Esophagus squamous epithelium (tissue), 5 donors: Measurements from ENCODE around the gene PARD6B. TPM values are rescaled to one million over a fixed set of nuclear protein-coding genes. Genes with fewer than 3 reads are reported as not detected.

ENCODE experiments used
- DNase-seq: peaks from one replicate; lab custom pipeline; 2025; lab: John Stamatoyannopoulos, UW
- H3K27ac ChIP-seq, 4 donors: fragments of 200-600 bp; sonication (generic); one replicate each; pipeline ENCODE4 v1.5.1; 2016 to 2019; ENCODE audit warnings: mild to moderate bottlenecking in 1 of 4
- H3K27me3 ChIP-seq, 4 donors: fragments of 200-600 bp; sonication (generic); 1 replicate in 3 of 4; 2 replicates in 1 of 4; pipeline versions ENCODE4 v1.5.1 to v1.6.0; 2017 to 2021; ENCODE audit warnings: antibody characterized with exemption in 1 of 4
- H3K36me3 ChIP-seq, 3 donors: fragments of 200-600 bp; sonication (generic); one replicate each; pipeline ENCODE4 v1.5.1; 2016 to 2019
- H3K4me1 ChIP-seq, 3 donors: fragments of 200-600 bp; sonication (generic); one replicate each; pipeline ENCODE4 v1.5.1; 2017 to 2019
- H3K4me3 ChIP-seq, 4 donors: fragments of 200-600 bp; sonication (generic); 1 replicate in 3 of 4; 2 replicates in 1 of 4; pipeline ENCODE4 v1.5.1; 2016 to 2019; ENCODE audit warnings: mild to moderate bottlenecking in 2 of 4, moderate library complexity in 1 of 4
- H3K9me3 ChIP-seq, 3 donors: fragments of 200-600 bp; sonication (generic); one replicate each; pipeline ENCODE4 v1.5.1; 2016 to 2019
- POLR2A ChIP-seq, 4 donors: fragments of 450-650 bp; IDR thresholded peaks; one replicate each; pipeline ENCODE4 v1.6.1; 2017; ENCODE audit warnings: antibody characterized with exemption in 4 of 4, mild to moderate bottlenecking in 4 of 4, moderate library complexity in 3 of 4
- WGBS, 2 donors: methylation state at CpG; one replicate each; pipeline ENCODE4 v1.1.5; 2018; 5-methylcytosine and 5-hydroxymethylcytosine counted together
- intact Hi-C: fragments of 100-400 bp; cut with DNase I; formaldehyde crosslinking; loops from one replicate; pipeline ENCODE4 v1.15.0; 2022
- total RNA-seq, 4 donors: library from RNA; depleted of rRNA; stranded (reverse); fragments of >200 nt; gene quantifications; one replicate each; pipeline ENCODE4 v1.1.0, GENCODE V29; 2016
- TF ChIP-seq, protein P1 (sequence below), 6 experiments: fragments of 450-650 bp in 4 of 6; fragments of 200-600 bp in 2 of 6; sonication (generic) in 2 of 6; IDR thresholded peaks; one replicate each; pipeline ENCODE4 v1.5.1; 2016 to 2019; ENCODE audit warnings: antibody characterized with exemption in 6 of 6, mild to moderate bottlenecking in 4 of 6, moderate library complexity in 4 of 6
- donor health status: DM: yes; HTN: yes; CAD: no.

PARD6B gene
- total RNA-seq, 4 donors from 2014 or later, result 4.7 to 6.5 (median 5.3) TPM

DNA sequence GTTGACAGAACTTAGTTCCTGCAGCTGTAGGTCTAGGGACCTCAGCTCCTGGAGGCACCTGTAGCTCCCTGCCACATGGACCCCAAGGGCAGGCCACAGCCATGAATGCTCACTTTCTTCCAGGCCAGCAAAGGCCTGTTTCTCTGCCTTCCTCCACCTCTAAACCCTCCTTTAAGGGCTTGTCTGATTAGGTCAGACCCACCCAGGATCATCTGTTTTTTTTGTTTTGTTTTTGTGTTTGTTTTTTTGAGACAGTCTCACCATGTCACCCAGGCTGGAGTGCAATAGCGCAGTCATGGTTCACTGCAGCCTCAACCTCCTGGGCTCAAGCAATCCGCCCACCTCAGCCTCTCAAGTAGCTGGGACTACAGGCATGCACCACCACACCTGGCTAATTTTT is 52.0 kb downstream of the PARD6B start:
- no peak for TF ChIP-seq POLR2A (IDR thresholded peaks at IDR 0.05)
- TF ChIP-seq, protein P1, sequence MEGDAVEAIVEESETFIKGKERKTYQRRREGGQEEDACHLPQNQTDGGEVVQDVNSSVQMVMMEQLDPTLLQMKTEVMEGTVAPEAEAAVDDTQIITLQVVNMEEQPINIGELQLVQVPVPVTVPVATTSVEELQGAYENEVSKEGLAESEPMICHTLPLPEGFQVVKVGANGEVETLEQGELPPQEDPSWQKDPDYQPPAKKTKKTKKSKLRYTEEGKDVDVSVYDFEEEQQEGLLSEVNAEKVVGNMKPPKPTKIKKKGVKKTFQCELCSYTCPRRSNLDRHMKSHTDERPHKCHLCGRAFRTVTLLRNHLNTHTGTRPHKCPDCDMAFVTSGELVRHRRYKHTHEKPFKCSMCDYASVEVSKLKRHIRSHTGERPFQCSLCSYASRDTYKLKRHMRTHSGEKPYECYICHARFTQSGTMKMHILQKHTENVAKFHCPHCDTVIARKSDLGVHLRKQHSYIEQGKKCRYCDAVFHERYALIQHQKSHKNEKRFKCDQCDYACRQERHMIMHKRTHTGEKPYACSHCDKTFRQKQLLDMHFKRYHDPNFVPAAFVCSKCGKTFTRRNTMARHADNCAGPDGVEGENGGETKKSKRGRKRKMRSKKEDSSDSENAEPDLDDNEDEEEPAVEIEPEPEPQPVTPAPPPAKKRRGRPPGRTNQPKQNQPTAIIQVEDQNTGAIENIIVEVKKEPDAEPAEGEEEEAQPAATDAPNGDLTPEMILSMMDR (IDR thresholded peaks at IDR 0.05), result no peak
- Histone ChIP-seq H3K9me3 (no peaks in the 10 kb centered on the region), H3K4me1 (peaks cover 0 to 3% (median 0%) of the 10 kb centered on the region in 3 donors), H3K36me3 (no peaks in the 10 kb centered on the region), H3K4me3 (no peak overlapping the region), H3K27me3 (peaks cover 0 to 6% (median 0%) of the 10 kb centered on the region in 4 donors), H3K27ac (no peak overlapping the region)
- DNase-seq, result no peak
- intact Hi-C loops, result no loop called here
- 92% methylated on average over 2 of the region's 2 CpGs for WGBS, 2 donors

DNA sequence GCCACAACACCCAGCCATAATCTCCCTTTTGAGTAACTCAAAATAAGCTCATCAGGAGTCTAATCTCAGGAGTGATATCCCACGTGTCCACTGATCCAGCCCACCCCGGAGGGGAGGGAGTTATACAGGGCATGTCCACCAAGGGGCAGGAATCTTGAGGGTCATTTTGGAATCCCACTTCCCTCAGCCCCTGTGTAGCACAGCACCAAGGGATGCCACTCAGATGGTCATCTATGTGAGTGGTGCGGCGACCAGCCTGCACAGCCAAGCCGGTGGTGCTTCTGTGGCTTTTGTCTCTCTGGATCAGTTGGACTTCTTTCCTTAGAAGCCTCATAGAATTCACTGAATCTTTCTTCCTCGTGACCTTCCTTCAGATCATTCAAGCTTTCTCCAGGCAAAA is 52.5 kb downstream of the PARD6B start:
- Histone ChIP-seq H3K4me1 (peaks cover 0 to 8% (median 0%) of the 10 kb centered on the region in 3 donors), H3K27me3 (peaks cover 0 to 6% (median 0%) of the 10 kb centered on the region in 4 donors), H3K9me3 (no peaks in the 10 kb centered on the region), H3K36me3 (no peaks in the 10 kb centered on the region), H3K4me3 (no peak overlapping the region), H3K27ac (no peak overlapping the region)
- no peak for DNase-seq
- no peak for TF ChIP-seq POLR2A (IDR thresholded peaks at IDR 0.05)
- TF ChIP-seq, protein P1 (IDR thresholded peaks at IDR 0.05), result no peak
- whole genome bisulfite sequencing, 2 donors, result 89 to 95% methylated on average over 6 of the region's 6 CpGs
- intact Hi-C loops, result no loop called here

DNA sequence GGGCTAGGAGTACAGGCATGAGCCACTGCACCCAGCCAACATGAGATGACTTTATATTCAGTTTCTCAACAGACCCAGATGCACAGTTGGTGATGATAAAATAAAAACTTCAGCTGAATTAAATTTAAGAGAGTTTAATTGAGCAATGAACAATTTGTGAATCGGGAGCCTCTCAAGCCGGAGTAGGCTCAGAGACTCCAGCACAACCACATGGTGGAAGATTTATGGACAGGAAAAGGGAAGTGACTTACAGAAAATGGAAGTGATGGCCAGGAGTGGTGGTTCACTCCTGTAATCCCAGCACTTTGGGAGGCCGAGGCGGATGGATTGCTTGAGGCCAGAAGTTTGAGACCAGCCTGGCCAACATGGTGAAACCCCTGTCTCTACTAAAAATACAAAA is 53.1 kb downstream of the PARD6B start:
- no peak for DNase-seq
- Histone ChIP-seq H3K36me3 (no peaks in the 10 kb centered on the region), H3K9me3 (no peaks in the 10 kb centered on the region), H3K27ac (no peak overlapping the region), H3K27me3 (peaks cover 0 to 6% (median 0%) of the 10 kb centered on the region in 4 donors), H3K4me1 (peaks cover 0 to 8% (median 0%) of the 10 kb centered on the region in 3 donors), H3K4me3 (no peak overlapping the region)
- 78 to 83% methylated on average over 4 of the region's 4 CpGs for WGBS, 2 donors
- intact Hi-C loops, result no loop called here
- TF ChIP-seq, protein P1 (IDR thresholded peaks at IDR 0.05), result no peak
- no peak for TF ChIP-seq POLR2A (IDR thresholded peaks at IDR 0.05)

DNA sequence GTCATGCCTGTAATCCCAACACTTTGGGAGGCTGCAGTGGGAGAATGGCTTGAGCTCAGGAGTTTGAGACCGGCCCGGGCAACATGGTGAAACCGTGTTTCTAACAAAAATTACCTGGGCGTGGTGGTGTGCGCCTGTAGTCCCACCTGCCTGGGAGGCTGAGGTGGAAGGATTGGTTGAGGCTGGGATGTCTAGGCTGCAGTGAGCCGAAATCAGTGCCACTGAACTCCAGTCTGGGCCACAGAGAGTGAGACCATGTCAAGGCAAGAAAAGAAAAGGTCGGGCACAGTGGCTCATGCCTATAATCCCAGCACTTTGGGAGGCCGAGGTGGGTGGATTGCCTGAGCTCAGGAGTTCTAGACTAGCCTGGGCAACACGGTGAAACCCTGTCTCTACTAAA is 55.3 kb downstream of the PARD6B start:
- Histone ChIP-seq H3K4me3 (no peak overlapping the region), H3K4me1 (peaks cover 9 to 31% (median 12%) of the 10 kb centered on the region in 3 donors), H3K9me3 (no peaks in the 10 kb centered on the region), H3K27ac (no peak overlapping the region), H3K36me3 (no peaks in the 10 kb centered on the region), H3K27me3 (no peaks in the 10 kb centered on the region)
- no peak for DNase-seq
- no peak for TF ChIP-seq POLR2A (IDR thresholded peaks at IDR 0.05)
- TF ChIP-seq, protein P1 (IDR thresholded peaks at IDR 0.05), result no peak
- intact Hi-C loops, result no loop called here
- WGBS, 2 donors, result 86 to 100% methylated on average over 6 to 7 of the region's 9 CpGs

DNA sequence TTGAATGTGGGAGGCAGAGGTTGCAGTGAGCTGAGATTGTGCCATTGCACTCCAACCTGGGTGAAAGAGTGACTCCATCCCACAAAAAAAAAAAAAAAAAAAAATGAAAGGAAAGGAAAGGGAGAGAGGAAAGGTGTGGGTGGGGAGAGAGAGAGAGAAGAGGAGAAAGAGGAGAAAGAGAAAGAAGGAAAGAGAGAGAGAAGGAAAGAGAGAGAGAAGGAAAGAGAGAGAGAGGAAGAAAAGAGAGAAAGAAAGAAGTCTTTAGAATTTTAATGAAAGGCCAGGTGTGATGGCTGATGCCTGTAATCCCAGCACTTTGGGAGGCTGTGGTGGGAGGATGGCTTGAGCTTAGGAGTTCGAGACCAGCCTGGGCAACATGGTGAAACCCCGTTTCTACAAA is 55.8 kb downstream of the PARD6B start:
- H3K27me3 ChIP-seq, result no peaks in the 10 kb centered on the region
- no peak overlapping the region for H3K4me3 ChIP-seq
- peaks cover 9 to 34% (median 12%) of the 10 kb centered on the region in 3 donors for H3K4me1 ChIP-seq
- H3K9me3 ChIP-seq, result no peaks in the 10 kb centered on the region
- DNase-seq, result no peak
- H3K27ac ChIP-seq, result no peak overlapping the region
- intact Hi-C loops, result no loop called here
- 75 to 88% methylated on average over 2 of the region's 2 CpGs for WGBS, 2 donors
- TF ChIP-seq, protein P1 (IDR thresholded peaks at IDR 0.05), result no peak
- TF ChIP-seq POLR2A (IDR thresholded peaks at IDR 0.05), result no peak
- H3K36me3 ChIP-seq, result no peaks in the 10 kb centered on the region
